CD14-positive monocyte (primary cell): ENCODE results near the gene ETFRF1. TPM values are rescaled to one million over a fixed set of nuclear protein-coding genes. Genes with fewer than 3 reads are reported as not detected.

Experiments
- DNase-seq, 3 donors: peaks; one replicate each; pipeline ENCODE4 v3.0.0-alpha.2; 2011 to 2022
- H2AFZ ChIP-seq: 2 replicates; pipeline ENCODE4 v1.6.0; 2012; ENCODE audit warnings: mild to moderate bottlenecking, low read depth, low read length, inconsistent platforms; ENCODE audit not compliant: insufficient read depth, poor library complexity, severe bottlenecking
- H3K27ac ChIP-seq, 2 donors: 1 replicate in 1 of 2; 2 replicates in 1 of 2; pipeline ENCODE4 v1.5.1; 2012 to 2013; ENCODE audit warnings: low read length in 2 of 2, control low read depth in 1 of 2, inconsistent platforms in 1 of 2, low read depth in 1 of 2, mild to moderate bottlenecking in 1 of 2
- H3K27me3 ChIP-seq, 2 donors: one replicate each; pipeline versions ENCODE4 v1.6.0 to v1.6.1; 2011 to 2013; ENCODE audit warnings: low read length in 2 of 2; ENCODE audit not compliant: control insufficient read depth in 2 of 2, insufficient read depth in 2 of 2
- H3K36me3 ChIP-seq, 2 donors: replicated peaks in 1 of 2; 1 replicate in 1 of 2; 2 replicates in 1 of 2; pipeline versions ENCODE4 v1.5.1 to v1.6.1; 2012 to 2013; ENCODE audit warnings: low read length in 2 of 2, control low read depth in 1 of 2, inconsistent platforms in 1 of 2, mild to moderate bottlenecking in 1 of 2; ENCODE audit not compliant: insufficient read depth in 2 of 2, control insufficient read depth in 1 of 2
- H3K4me1 ChIP-seq, 2 donors: 1 replicate in 1 of 2; 2 replicates in 1 of 2; pipeline versions ENCODE4 v1.5.1 to v1.6.1; 2012 to 2013; ENCODE audit warnings: low read length in 2 of 2, control low read depth in 1 of 2, inconsistent platforms in 1 of 2, mild to moderate bottlenecking in 1 of 2, moderate library complexity in 1 of 2; ENCODE audit not compliant: insufficient read depth in 2 of 2, control insufficient read depth in 1 of 2
- H3K4me2 ChIP-seq: replicated peaks from 2 replicates; pipeline ENCODE3; 2012; ENCODE audit warnings: low read length, moderate library complexity, mild to moderate bottlenecking; ENCODE audit not compliant: poor library complexity, severe bottlenecking; ENCODE audit errors: extremely low read depth
- H3K4me3 ChIP-seq, 3 experiments: fragments of 200-600 bp in 1 of 3; sonication (generic) in 1 of 3; replicated peaks in 1 of 3; 1 replicate in 2 of 3; 2 replicates in 1 of 3; pipeline ENCODE4 v1.5.1; 2011 to 2013; ENCODE audit warnings: low read length in 3 of 3, mild to moderate bottlenecking in 3 of 3, control low read depth in 2 of 3, low read depth in 2 of 3, inconsistent platforms in 1 of 3, moderate library complexity in 1 of 3
- H3K79me2 ChIP-seq: 2 replicates; pipeline ENCODE4 v1.6.0; 2012; ENCODE audit warnings: mild to moderate bottlenecking, control low read depth, inconsistent platforms, low read length, moderate library complexity; ENCODE audit not compliant: insufficient read depth
- H3K9ac ChIP-seq: 2 replicates; pipeline ENCODE4 v1.6.0; 2017; ENCODE audit warnings: low read length, mild to moderate bottlenecking; ENCODE audit not compliant: insufficient read depth, poor library complexity, severe bottlenecking
- H3K9me3 ChIP-seq, 2 donors: replicated peaks in 1 of 2; 1 replicate in 1 of 2; 2 replicates in 1 of 2; pipeline versions ENCODE4 v1.5.1 to v1.6.1; 2012 to 2013; ENCODE audit warnings: low read length in 2 of 2, control low read depth in 1 of 2; ENCODE audit not compliant: control insufficient read depth in 1 of 2, insufficient read depth in 1 of 2
- H4K20me1 ChIP-seq: 2 replicates; pipeline ENCODE4 v1.6.0; 2012; ENCODE audit warnings: mild to moderate bottlenecking, low read length, control low read depth, moderate library complexity; ENCODE audit not compliant: insufficient read depth
- H3K27ac Mint-ChIP-seq, 7 donors: one replicate each; pipeline ENCODE4 v1.8.0; 2020; ENCODE audit warnings: mild to moderate bottlenecking in 7 of 7, mixed read lengths in 7 of 7, moderate library complexity in 6 of 7, inconsistent platforms in 2 of 7
- H3K27me3 Mint-ChIP-seq, 3 donors: one replicate each; pipeline ENCODE4 v1.8.0; 2021 to 2022; ENCODE audit warnings: low read depth in 3 of 3, mild to moderate bottlenecking in 3 of 3, mixed read lengths in 3 of 3, moderate library complexity in 3 of 3, inconsistent platforms in 1 of 3
- H3K36me3 Mint-ChIP-seq, 2 donors: one replicate each; pipeline ENCODE4 v1.8.0; 2020; ENCODE audit warnings: mixed read lengths in 2 of 2, inconsistent platforms in 1 of 2, mild to moderate bottlenecking in 1 of 2
- H3K4me1 Mint-ChIP-seq: one replicate; pipeline ENCODE4 v1.8.0; 2020; ENCODE audit warnings: mild to moderate bottlenecking, mixed read lengths
- H3K4me3 Mint-ChIP-seq, 2 donors: one replicate each; pipeline ENCODE4 v1.8.0; 2020; ENCODE audit warnings: mild to moderate bottlenecking in 2 of 2, mixed read lengths in 2 of 2, moderate library complexity in 1 of 2
- H3K9me3 Mint-ChIP-seq, 7 donors: one replicate each; pipeline ENCODE4 v1.8.0; 2020 to 2022; ENCODE audit warnings: mixed read lengths in 7 of 7, mild to moderate bottlenecking in 6 of 7, moderate library complexity in 6 of 7, inconsistent platforms in 2 of 7
- CTCF ChIP-seq: fragments of 200-600 bp; IDR thresholded peaks from one replicate; pipeline ENCODE4 v1.8.0; 2022; ENCODE audit warnings: antibody characterized with exemption, mild to moderate bottlenecking
- WGBS: methylation state at CpG from one replicate; pipeline ENCODE4 v1.1.5; 2013; ENCODE audit warnings: missing lambda C conversion rate; ENCODE audit not compliant: insufficient coverage; 5-methylcytosine and 5-hydroxymethylcytosine counted together
- intact Hi-C, 2 donors: fragments of 100-400 bp; cut with micrococcal nuclease; formaldehyde crosslinking; loops; one replicate each; pipeline versions ENCODE4 v1.15.0 to v1.15.1; 2023
- polyA plus RNA-seq, 3 donors: library from polyadenylated mRNA; depleted of rRNA in 1 of 3; unstranded in 2 of 3; stranded (reverse) in 1 of 3; fragments of 300-500 nt in 2 of 3; fragments of >200 nt in 1 of 3; fragmentation: Illumina TruSeq in 2 of 3; gene quantifications; 1 replicate in 2 of 3; 2 replicates in 1 of 3; pipeline ENCODE4 v1.2.3, GENCODE V29; 2012 to 2021

ETFRF1 gene
- polyA plus RNA-seq, 3 donors: 9.8 to 28.9 (median 16.0) TPM

- H3K4me1 Mint-ChIP-seq: peaks cover 5% of the 10 kb centered on the region
- Histone ChIP-seq H3K27ac (no peak overlapping the region), H3K79me2 (peaks cover 75% of the 10 kb centered on the region)
These were observed 48.1 kb downstream of the ETFRF1 start for GRCh38 chr12:25242981-25243679.

GRCh38 chr12:25243680-25243990 lies 48.6 kb downstream of the ETFRF1 start:
- intact Hi-C loops: loop anchor here (10.0 kb wide), 2 partner anchors 49 to 91 kb away; partner anchors contain the start of genes DNAI7 (in 1 of the 2) and ETFRF1 (in 1 of the 2)
- H3K27ac ChIP-seq: no peak overlapping the region
- peaks cover 79% of the 10 kb centered on the region for H3K79me2 ChIP-seq
- Mint-ChIP-seq H3K27ac (no peak overlapping the region), H3K27me3 (no peaks in the 10 kb centered on the region), H3K36me3 (peaks cover 48 to 64% of the 10 kb centered on the region in 2 donors), H3K4me1 (peaks cover 7% of the 10 kb centered on the region), H3K4me3 (no peak overlapping the region), H3K9me3 (no peaks in the 10 kb centered on the region)
- no peak for TF ChIP-seq CTCF
- no peak overlapping the region for H3K9ac ChIP-seq
- peaks cover 75% of the 10 kb centered on the region for H4K20me1 ChIP-seq
- no peaks in the 10 kb centered on the region for H3K27me3 ChIP-seq
- H2AFZ ChIP-seq: no peak overlapping the region
- no peak overlapping the region for H3K4me3 ChIP-seq
- H3K4me2 ChIP-seq: no peak overlapping the region
- DNase-seq: no peak
- peaks cover 16 to 69% of the 10 kb centered on the region in 2 donors for H3K36me3 ChIP-seq
- peaks cover 0 to 1% of the 10 kb centered on the region in 2 donors for H3K4me1 ChIP-seq
- H3K9me3 ChIP-seq: no peaks in the 10 kb centered on the region

More at GRCh38 chr12:25242981-25243679, 48.1 kb downstream of the ETFRF1 start:
- peaks cover 19 to 72% of the 10 kb centered on the region in 2 donors for H3K36me3 ChIP-seq
- no peaks in the 10 kb centered on the region for H3K9me3 ChIP-seq
- no peak for TF ChIP-seq CTCF
- WGBS: 88% methylated on average over 1 of the region's 5 CpGs
- Mint-ChIP-seq H3K27me3 (no peaks in the 10 kb centered on the region), H3K9me3 (no peaks in the 10 kb centered on the region), H3K36me3 (peaks cover 48 to 65% of the 10 kb centered on the region in 2 donors), H3K4me3 (no peak overlapping the region), H3K27ac (no peak overlapping the region)
- H3K4me1 ChIP-seq: no peaks in the 10 kb centered on the region
- H3K27me3 ChIP-seq: no peaks in the 10 kb centered on the region
- no peak overlapping the region for H3K9ac ChIP-seq
- H3K4me2 ChIP-seq: no peak overlapping the region
- no peak overlapping the region for H2AFZ ChIP-seq
- no peak overlapping the region for H3K4me3 ChIP-seq
- peaks cover 78% of the 10 kb centered on the region for H4K20me1 ChIP-seq
- intact Hi-C loops: loop anchor here (10.0 kb wide), 2 partner anchors 48 to 92 kb away; partner anchors contain the start of genes DNAI7 (in 1 of the 2) and ETFRF1 (in 1 of the 2)
- no peak for DNase-seq
